IMR-90 (cell line): Measurements from ENCODE around the gene DCP2. TPM values are rescaled to one million over a fixed set of nuclear protein-coding genes. Genes with fewer than 3 reads are reported as not detected.

ENCODE experiments used
- ATAC-seq: fragments of 200-7000 bp; cut with Tn5 transposase; 2 replicates; pipeline ENCODE4 v1.9.1; 2020; ENCODE audit warnings: low read depth, mild to moderate bottlenecking, moderate library complexity
- BruUV-seq: library from RNA; stranded (reverse); fragments of 400-500 nt; replicated peaks from 2 replicates; lab custom pipeline; 2021; lab: Mats Ljungman, UMichigan
- CTCF ChIA-PET: fragments of 300-600 bp; formaldehyde crosslinking; extraction: SDS; loops from one replicate; lab custom pipeline; 2021; ENCODE audit warnings: antibody characterized with exemption; lab: Yijun Ruan, JAX
- POLR2A ChIA-PET: fragments of 300-600 bp; sonication (Branson Sonifier 250); formaldehyde crosslinking; loops from one replicate; lab custom pipeline; 2022; ENCODE audit warnings: antibody characterized with exemption; ENCODE audit not compliant: unreplicated experiment; lab: Charles Lee
- DNase-seq: peaks from one replicate; pipeline ENCODE4 v3.0.0; 2013
- H2AFZ ChIP-seq: replicated peaks from 2 replicates; pipeline ENCODE3; 2013; ENCODE audit warnings: low read length, mild to moderate bottlenecking; ENCODE audit not compliant: poor library complexity
- H2AK5ac ChIP-seq: 2 replicates; pipeline ENCODE4 v1.6.1; 2013; ENCODE audit warnings: low read depth, low read length, inconsistent platforms
- H2AK9ac ChIP-seq: replicated peaks from 2 replicates; pipeline ENCODE3; 2013; ENCODE audit warnings: mild to moderate bottlenecking, low read depth, low read length, moderate library complexity; ENCODE audit not compliant: poor library complexity
- H2BK120ac ChIP-seq: 2 replicates; pipeline ENCODE4 v1.6.1; 2013; ENCODE audit warnings: low read depth, low read length, inconsistent platforms
- H2BK15ac ChIP-seq: 3 replicates; pipeline ENCODE4 v1.6.1; 2013; ENCODE audit warnings: low read depth, low read length, inconsistent platforms
- H2BK20ac ChIP-seq: 2 replicates; pipeline ENCODE4 v1.6.1; 2013; ENCODE audit warnings: low read depth, mild to moderate bottlenecking, inconsistent platforms, low read length, moderate library complexity
- H2BK5ac ChIP-seq: 2 replicates; pipeline ENCODE4 v1.6.1; 2013; ENCODE audit warnings: mild to moderate bottlenecking, low read depth, low read length, inconsistent platforms; ENCODE audit not compliant: poor library complexity, severe bottlenecking
- H3K14ac ChIP-seq: replicated peaks from 2 replicates; pipeline ENCODE4 v1.6.1; 2013; ENCODE audit warnings: low read depth, low read length, inconsistent platforms
- H3K18ac ChIP-seq: 2 replicates; pipeline ENCODE4 v1.6.1; 2013; ENCODE audit warnings: low read depth, low read length, control low read depth
- H3K23ac ChIP-seq: 2 replicates; pipeline ENCODE4 v1.6.1; 2013; ENCODE audit warnings: low read depth, low read length, inconsistent platforms
- H3K27ac ChIP-seq: 2 replicates; pipeline ENCODE4 v1.5.1; 2013; ENCODE audit warnings: mild to moderate bottlenecking, control low read depth, low read length; ENCODE audit not compliant: insufficient read depth
- H3K27me3 ChIP-seq: 2 replicates; pipeline ENCODE4 v1.6.1; 2013; ENCODE audit warnings: low read length; ENCODE audit not compliant: control insufficient read depth, insufficient read depth
- H3K36me3 ChIP-seq: 2 replicates; pipeline ENCODE4 v1.6.1; 2013; ENCODE audit warnings: low read length, mixed read lengths; ENCODE audit not compliant: control insufficient read depth, insufficient read depth
- H3K4ac ChIP-seq: 2 replicates; pipeline ENCODE4 v1.6.1; 2013; ENCODE audit warnings: low read depth, low read length, inconsistent platforms
- H3K4me1 ChIP-seq: 2 replicates; pipeline ENCODE4 v1.6.1; 2013; ENCODE audit warnings: low read length, mixed read lengths; ENCODE audit not compliant: control insufficient read depth, insufficient read depth
- H3K4me2 ChIP-seq: 2 replicates; pipeline ENCODE4 v1.6.1; 2013; ENCODE audit warnings: low read depth, mild to moderate bottlenecking, control low read depth, low read length, moderate library complexity
- H3K4me3 ChIP-seq: 2 replicates; pipeline ENCODE4 v1.5.1; 2013; ENCODE audit warnings: low read depth, mild to moderate bottlenecking, control low read depth, low read length, moderate library complexity; ENCODE audit not compliant: insufficient read depth
- H3K56ac ChIP-seq: 2 replicates; pipeline ENCODE4 v1.6.1; 2013; ENCODE audit warnings: low read length, inconsistent platforms; ENCODE audit not compliant: insufficient read depth; ENCODE audit errors: extremely low read depth
- H3K79me1 ChIP-seq, 2 experiments: 2 replicates each; pipeline ENCODE4 v1.6.1; 2013; ENCODE audit warnings: low read length in 2 of 2, inconsistent platforms in 1 of 2, low read depth in 1 of 2
- H3K9ac ChIP-seq: 2 replicates; pipeline ENCODE4 v1.6.1; 2013; ENCODE audit warnings: low read depth, low read length, control low read depth
- H3K9me1 ChIP-seq: 2 replicates; pipeline ENCODE4 v1.6.1; 2013; ENCODE audit warnings: low read length, inconsistent platforms; ENCODE audit not compliant: insufficient read depth
- H3K9me3 ChIP-seq: 2 replicates; pipeline ENCODE4 v1.6.1; 2013; ENCODE audit warnings: low read length; ENCODE audit not compliant: control insufficient read depth, insufficient read depth
- H4K20me1 ChIP-seq: 2 replicates; pipeline ENCODE4 v1.6.1; 2013; ENCODE audit warnings: low read length, inconsistent platforms; ENCODE audit not compliant: insufficient read depth
- H4K5ac ChIP-seq: 2 replicates; pipeline ENCODE4 v1.6.1; 2013; ENCODE audit warnings: mild to moderate bottlenecking, low read depth, low read length, control low read depth
- H4K8ac ChIP-seq, 2 experiments: 2 replicates each; pipeline ENCODE4 v1.6.1; 2013; ENCODE audit warnings: low read depth in 2 of 2, low read length in 2 of 2, control low read depth in 1 of 2, inconsistent platforms in 1 of 2
- H4K91ac ChIP-seq: 2 replicates; pipeline ENCODE4 v1.6.1; 2013; ENCODE audit warnings: low read depth, low read length, inconsistent platforms; ENCODE audit not compliant: insufficient read depth
- BHLHE40 ChIP-seq: fragments of 150-350 bp; IDR thresholded peaks from 2 replicates; pipeline ENCODE4 v1.6.1; 2016; ENCODE audit warnings: mild to moderate bottlenecking, low read depth, low read length
- CEBPB ChIP-seq: IDR thresholded peaks from 2 replicates; pipeline ENCODE4 v1.6.1; 2012; ENCODE audit warnings: low read depth, low read length, improper control_type of control experiment
- CHD1 ChIP-seq: IDR thresholded peaks from 2 replicates; pipeline ENCODE4 v1.6.1; 2012; ENCODE audit warnings: low read depth, low read length, improper control_type of control experiment
- CTCF ChIP-seq: conservative IDR thresholded peaks from 2 replicates; pipeline ENCODE4 v1.5.1; 2012; ENCODE audit warnings: mild to moderate bottlenecking, low read depth, low read length, improper control_type of control experiment
- ELK1 ChIP-seq: fragments of 150-350 bp; IDR thresholded peaks from 2 replicates; pipeline ENCODE4 v1.6.1; 2016; ENCODE audit warnings: low read depth, mild to moderate bottlenecking, low read length, moderate library complexity, borderline replicate concordance
- FOS ChIP-seq: fragments of 150-350 bp; IDR thresholded peaks from 2 replicates; pipeline ENCODE4 v1.6.1; 2016; ENCODE audit warnings: low read depth, low read length
- MAFK ChIP-seq: IDR thresholded peaks from 2 replicates; pipeline ENCODE4 v1.6.1; 2012; ENCODE audit warnings: low read depth, low read length, improper control_type of control experiment
- MAZ ChIP-seq: IDR thresholded peaks from 2 replicates; pipeline ENCODE4 v1.6.1; 2012; ENCODE audit warnings: low read depth, mild to moderate bottlenecking, low read length, improper control_type of control experiment, moderate library complexity, borderline replicate concordance
- MXI1 ChIP-seq: IDR thresholded peaks from 2 replicates; pipeline ENCODE4 v1.6.1; 2012; ENCODE audit warnings: low read depth, mild to moderate bottlenecking, low read length, moderate library complexity, borderline replicate concordance
- NFE2L2 ChIP-seq: fragments of 150-350 bp; IDR thresholded peaks from 2 replicates; pipeline ENCODE4 v1.6.1; 2016; ENCODE audit warnings: low read depth, mild to moderate bottlenecking, low read length
- POLR2A ChIP-seq: IDR thresholded peaks from 2 replicates; pipeline ENCODE4 v1.6.1; 2012; ENCODE audit warnings: mild to moderate bottlenecking, low read depth, low read length
- RAD21 ChIP-seq: IDR thresholded peaks from 2 replicates; pipeline ENCODE4 v1.6.1; 2012; ENCODE audit warnings: low read length, improper control_type of control experiment
- RCOR1 ChIP-seq: IDR thresholded peaks from 2 replicates; pipeline ENCODE4 v1.6.1; 2012; ENCODE audit warnings: mild to moderate bottlenecking, low read length, improper control_type of control experiment; ENCODE audit not compliant: insufficient replicate concordance
- RFX5 ChIP-seq: IDR thresholded peaks from 2 replicates; pipeline ENCODE4 v1.8.0; 2012; ENCODE audit warnings: low read depth, mild to moderate bottlenecking, low read length, moderate library complexity
- SMC3 ChIP-seq: fragments of 150-350 bp; IDR thresholded peaks from 2 replicates; pipeline ENCODE4 v1.6.1; 2016; ENCODE audit warnings: low read depth, mild to moderate bottlenecking, antibody characterized with exemption, low read length, moderate library complexity
- WGBS, 2 experiments: methylation state at CpG; one replicate each; pipeline versions ENCODE4 v1.1.5 to v1.1.7; 2013; ENCODE audit warnings: missing lambda C conversion rate in 2 of 2; ENCODE audit not compliant: insufficient read length in 1 of 2; ENCODE audit errors: extremely low coverage in 2 of 2; 5-methylcytosine and 5-hydroxymethylcytosine counted together
- dilution Hi-C: fragments of 300-500 bp; cut with HindIII; formaldehyde crosslinking; loops from one replicate; pipeline ENCODE4 v1.14.3; 2018; ENCODE audit warnings: low sequenced_read_pairs; ENCODE audit not compliant: unreplicated experiment
- in situ Hi-C: fragments of 300-500 bp; cut with MboI; formaldehyde crosslinking; loops from 3 replicates; pipeline ENCODE4 v1.14.3; 2019; ENCODE audit warnings: low sequenced_read_pairs, inconsistent platforms, mixed read lengths
- intact Hi-C: fragments of 100-400 bp; cut with micrococcal nuclease; formaldehyde crosslinking; loops from 2 replicates; pipeline ENCODE4 v1.10.0; 2022
- polyA plus RNA-seq, 3 experiments: library from polyadenylated mRNA; depleted of rRNA; stranded (reverse); fragments of >200 nt; gene quantifications; 2 replicates each; pipeline ENCODE4 v1.2.3, GENCODE V29; 2012; ENCODE audit warnings: low replicate concordance in 1 of 3
- total RNA-seq: library from RNA; depleted of rRNA; stranded (reverse); fragments of >200 nt; gene quantifications from 2 replicates; pipeline ENCODE4 v1.2.3, GENCODE V29; 2012
- TF ChIP-seq, protein P1 (sequence below): fragments of 150-350 bp; IDR thresholded peaks from 2 replicates; pipeline ENCODE4 v1.6.1; 2017; ENCODE audit warnings: mild to moderate bottlenecking, antibody characterized with exemption, low read length, low read depth

Gene DCP2
- total and polyA plus RNA-seq, 2 of the 4 experiments (the other 2 are of a cell fraction) = 6.9 to 18.6 TPM

GRCh38 chr5:112965733-112966306, 10.8 kb upstream of the DCP2 start:
- Histone ChIP-seq H4K91ac (no peak overlapping the region), H3K23ac (no peak overlapping the region), H3K9ac (no peak overlapping the region), H3K79me1 (peaks cover 0 to 5% of the 10 kb centered on the region in 2 experiments; a peak in 1 of 4 replicates), H3K4me2 (no peak overlapping the region), H2BK120ac (no peak overlapping the region), H2BK20ac (no peak overlapping the region), H3K9me3 (no peaks in the 10 kb centered on the region), H4K8ac (no peak overlapping the region), H2BK15ac (no peak overlapping the region), H2BK5ac (no peak overlapping the region), H2AK5ac (peak overlapping the region; percentile 29; the same call in 1 of the 2 replicates), H3K36me3 (no peaks in the 10 kb centered on the region), H3K14ac (no peak overlapping the region), H3K56ac (no peak overlapping the region), H3K27me3 (no peaks in the 10 kb centered on the region), H3K4me1 (peaks cover 20% of the 10 kb centered on the region), H2AFZ (no peak overlapping the region), H3K27ac (no peak overlapping the region), H3K4me3 (no peak overlapping the region), H3K18ac (no peak overlapping the region), H4K20me1 (peaks cover 7% of the 10 kb centered on the region; the same call in 1 of the 2 replicates), H3K9me1 (peaks cover 14% of the 10 kb centered on the region), H2AK9ac (no peak overlapping the region), H3K4ac (peak overlapping the region; percentile 8; the same call in 1 of the 2 replicates), H4K5ac (no peak overlapping the region)
- CTCF ChIA-PET = no interaction called here
- no peak for TF ChIP-seq CTCF
- TF ChIP-seq MXI1 = no peak
- no peak for TF ChIP-seq CHD1
- TF ChIP-seq CEBPB = no peak
- no peak for TF ChIP-seq FOS
- TF ChIP-seq POLR2A = no peak
- TF ChIP-seq MAZ = no peak
- TF ChIP-seq SMC3 = no peak
- no peak for TF ChIP-seq RAD21
- TF ChIP-seq NFE2L2 = no peak
- TF ChIP-seq RCOR1 = no peak
- no peak for TF ChIP-seq MAFK
- no peak for TF ChIP-seq ELK1
- no peak for TF ChIP-seq BHLHE40
- TF ChIP-seq, protein P1, sequence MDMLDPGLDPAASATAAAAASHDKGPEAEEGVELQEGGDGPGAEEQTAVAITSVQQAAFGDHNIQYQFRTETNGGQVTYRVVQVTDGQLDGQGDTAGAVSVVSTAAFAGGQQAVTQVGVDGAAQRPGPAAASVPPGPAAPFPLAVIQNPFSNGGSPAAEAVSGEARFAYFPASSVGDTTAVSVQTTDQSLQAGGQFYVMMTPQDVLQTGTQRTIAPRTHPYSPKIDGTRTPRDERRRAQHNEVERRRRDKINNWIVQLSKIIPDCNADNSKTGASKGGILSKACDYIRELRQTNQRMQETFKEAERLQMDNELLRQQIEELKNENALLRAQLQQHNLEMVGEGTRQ = no peak
- TF ChIP-seq RFX5 = no peak
- DNase-seq (no peak), ATAC-seq (no peak)
- WGBS, 2 experiments = 87% methylated on average over 3 of the region's 8 CpGs; no CpG with 5 or more reads in 1 of the 2 experiments
- POLR2A ChIA-PET = no interaction called here
- intact Hi-C loops = loop anchor here (2.0 to 10.0 kb wide), 2 partner anchors 51 to 181 kb away; no protein-coding TSS in a partner anchor
- in situ Hi-C loops = loop anchor here (25.0 kb wide), 1 partner anchor 404 kb away; no protein-coding TSS in a partner anchor
- dilution Hi-C loops = no loop called here
- BruUV-seq = no TSS peak
